ENCODE measurements around the gene SCYGR3.

- no peak for TF ChIP-seq POLR2AphosphoS5 (IDR thresholded peaks at IDR 0.05; ENCODE audit: borderline replicate concordance, low read depth, low read length)
- no peak for TF ChIP-seq EZH2 (IDR thresholded peaks at IDR 0.05)
Measured at GRCh38 chr2:227606476-227606875, 8.2 kb downstream of the SCYGR3 start.
